ENCODE measurements around the gene RIMS1.

DNA sequence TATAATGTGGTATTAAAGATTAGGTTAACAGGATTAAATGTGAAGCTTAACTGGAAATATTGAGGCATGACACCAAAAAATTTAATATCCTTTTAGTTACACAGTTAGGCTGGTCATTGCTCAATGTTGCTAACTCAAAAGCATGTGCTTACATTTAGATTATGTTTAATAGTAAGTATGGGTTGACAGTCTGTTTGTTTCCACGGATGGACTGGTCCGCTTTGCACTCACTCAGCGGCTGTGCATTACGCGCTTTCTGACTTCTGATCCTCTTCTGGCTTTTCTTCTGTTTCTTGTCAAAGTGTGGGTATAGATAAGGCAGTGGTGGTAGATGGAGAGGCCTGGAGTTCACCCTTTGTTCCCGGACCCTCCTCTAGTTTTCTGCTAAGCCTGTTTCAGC lies 174.9 kb downstream of the RIMS1 start:
- TF ChIP-seq, protein P1, sequence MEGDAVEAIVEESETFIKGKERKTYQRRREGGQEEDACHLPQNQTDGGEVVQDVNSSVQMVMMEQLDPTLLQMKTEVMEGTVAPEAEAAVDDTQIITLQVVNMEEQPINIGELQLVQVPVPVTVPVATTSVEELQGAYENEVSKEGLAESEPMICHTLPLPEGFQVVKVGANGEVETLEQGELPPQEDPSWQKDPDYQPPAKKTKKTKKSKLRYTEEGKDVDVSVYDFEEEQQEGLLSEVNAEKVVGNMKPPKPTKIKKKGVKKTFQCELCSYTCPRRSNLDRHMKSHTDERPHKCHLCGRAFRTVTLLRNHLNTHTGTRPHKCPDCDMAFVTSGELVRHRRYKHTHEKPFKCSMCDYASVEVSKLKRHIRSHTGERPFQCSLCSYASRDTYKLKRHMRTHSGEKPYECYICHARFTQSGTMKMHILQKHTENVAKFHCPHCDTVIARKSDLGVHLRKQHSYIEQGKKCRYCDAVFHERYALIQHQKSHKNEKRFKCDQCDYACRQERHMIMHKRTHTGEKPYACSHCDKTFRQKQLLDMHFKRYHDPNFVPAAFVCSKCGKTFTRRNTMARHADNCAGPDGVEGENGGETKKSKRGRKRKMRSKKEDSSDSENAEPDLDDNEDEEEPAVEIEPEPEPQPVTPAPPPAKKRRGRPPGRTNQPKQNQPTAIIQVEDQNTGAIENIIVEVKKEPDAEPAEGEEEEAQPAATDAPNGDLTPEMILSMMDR (IDR thresholded peaks at IDR 0.05), result no peak
- TF ChIP-seq POLR2AphosphoS5 (IDR thresholded peaks at IDR 0.05; ENCODE audit: insufficient read depth in 1 of 2, low read depth in 1 of 2) (no peak), POLR2A (IDR thresholded peaks at IDR 0.05) (no peak)
